ENCODE data around the gene NARF.

GRCh38 chr17:82439829-82440365, 18.6 kb upstream of the NARF start:
- no peak for TF ChIP-seq CTCF (IDR thresholded peaks at IDR 0.05)
- TF ChIP-seq POLR2A (IDR thresholded peaks at IDR 0.05), result no peak

Measured in uterus (tissue), 2 donors.